GM23248 (cell line): Measurements from ENCODE around the gene GGTA1.

Experiments used
- EZH2 ChIP-seq: fragments of 200-600 bp; sonication (generic); IDR thresholded peaks from 2 replicates; pipeline ENCODE4 v1.6.1; 2018; ENCODE audit warnings: antibody characterized with exemption, mild to moderate bottlenecking; ENCODE audit not compliant: insufficient read depth, poor library complexity, severe bottlenecking
- EZH2phosphoT487 ChIP-seq: fragments of 200-600 bp; sonication (generic); IDR thresholded peaks from 2 replicates; pipeline ENCODE4 v1.6.1; 2018; ENCODE audit warnings: antibody characterized with exemption, moderate library complexity, mild to moderate bottlenecking, low read depth; ENCODE audit not compliant: insufficient read depth

DNA sequence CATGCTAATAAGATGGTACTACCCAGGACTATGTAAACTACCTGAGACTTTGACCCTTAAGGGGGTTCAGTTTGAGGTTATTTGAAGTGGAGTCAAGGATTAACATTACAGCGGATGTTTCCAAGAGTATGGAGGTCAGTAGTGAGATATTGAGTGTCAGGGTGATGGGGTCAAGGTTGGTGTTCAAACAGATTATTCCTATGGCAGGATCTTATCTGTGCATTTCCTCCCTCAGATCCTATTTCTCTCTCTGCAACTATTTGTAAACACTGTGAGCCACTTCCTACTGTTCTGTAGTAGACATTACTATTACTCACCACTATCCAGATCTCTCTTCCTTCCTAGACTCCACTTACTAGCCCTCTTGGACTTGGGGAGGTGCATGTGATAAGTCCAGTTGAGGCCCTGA, 75.6 kb downstream of the GGTA1 start:
- TF ChIP-seq EZH2 (no peak), EZH2phosphoT487 (no peak)
